Measurements from ENCODE around the gene CAMSAP2.
"Not testable (repeated sequence)": the region's sequence is repeated elsewhere in the genome, so short reads cannot be mapped to it uniquely, and the experiment has no call there.

Gene CAMSAP2

DNA sequence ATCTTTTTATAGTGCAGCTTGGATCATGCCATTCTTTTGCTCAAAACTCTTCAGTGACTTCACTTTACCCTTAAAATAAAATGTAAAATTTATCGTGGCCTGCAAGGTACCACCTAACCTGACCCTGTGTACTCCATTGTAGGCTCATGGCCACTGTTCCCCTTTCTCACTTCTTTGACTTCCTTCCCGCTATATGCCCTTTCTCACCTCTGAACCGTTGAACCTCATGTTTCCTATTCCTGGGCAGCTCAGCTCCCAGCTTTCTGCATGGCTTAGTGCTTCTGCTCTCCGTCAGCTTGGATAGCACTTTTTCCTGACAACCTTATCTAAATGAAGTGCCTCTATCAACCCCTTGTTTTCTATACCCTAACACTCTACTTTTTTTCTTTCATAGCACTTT is 73.0 kb downstream of the CAMSAP2 start:
- TF ChIP-seq, protein P1, sequence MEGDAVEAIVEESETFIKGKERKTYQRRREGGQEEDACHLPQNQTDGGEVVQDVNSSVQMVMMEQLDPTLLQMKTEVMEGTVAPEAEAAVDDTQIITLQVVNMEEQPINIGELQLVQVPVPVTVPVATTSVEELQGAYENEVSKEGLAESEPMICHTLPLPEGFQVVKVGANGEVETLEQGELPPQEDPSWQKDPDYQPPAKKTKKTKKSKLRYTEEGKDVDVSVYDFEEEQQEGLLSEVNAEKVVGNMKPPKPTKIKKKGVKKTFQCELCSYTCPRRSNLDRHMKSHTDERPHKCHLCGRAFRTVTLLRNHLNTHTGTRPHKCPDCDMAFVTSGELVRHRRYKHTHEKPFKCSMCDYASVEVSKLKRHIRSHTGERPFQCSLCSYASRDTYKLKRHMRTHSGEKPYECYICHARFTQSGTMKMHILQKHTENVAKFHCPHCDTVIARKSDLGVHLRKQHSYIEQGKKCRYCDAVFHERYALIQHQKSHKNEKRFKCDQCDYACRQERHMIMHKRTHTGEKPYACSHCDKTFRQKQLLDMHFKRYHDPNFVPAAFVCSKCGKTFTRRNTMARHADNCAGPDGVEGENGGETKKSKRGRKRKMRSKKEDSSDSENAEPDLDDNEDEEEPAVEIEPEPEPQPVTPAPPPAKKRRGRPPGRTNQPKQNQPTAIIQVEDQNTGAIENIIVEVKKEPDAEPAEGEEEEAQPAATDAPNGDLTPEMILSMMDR (IDR thresholded peaks at IDR 0.05), result no peak
- H3K36me3 ChIP-seq, result no peaks in the 10 kb centered on the region
- no peak overlapping the region for H3K4me3 ChIP-seq (ENCODE audit: low read depth in 1 of 2, low read length in 1 of 2)
- no peaks in the 10 kb centered on the region for H3K9me3 ChIP-seq
- no peak overlapping the region for H3K27ac ChIP-seq
- H3K4me1 ChIP-seq (ENCODE audit: control insufficient read depth in 1 of 2, insufficient read depth in 1 of 2, low read depth in 1 of 2, low read length in 1 of 2), result no peaks in the 10 kb centered on the region
- H3K27me3 ChIP-seq, result no peaks in the 10 kb centered on the region

DNA sequence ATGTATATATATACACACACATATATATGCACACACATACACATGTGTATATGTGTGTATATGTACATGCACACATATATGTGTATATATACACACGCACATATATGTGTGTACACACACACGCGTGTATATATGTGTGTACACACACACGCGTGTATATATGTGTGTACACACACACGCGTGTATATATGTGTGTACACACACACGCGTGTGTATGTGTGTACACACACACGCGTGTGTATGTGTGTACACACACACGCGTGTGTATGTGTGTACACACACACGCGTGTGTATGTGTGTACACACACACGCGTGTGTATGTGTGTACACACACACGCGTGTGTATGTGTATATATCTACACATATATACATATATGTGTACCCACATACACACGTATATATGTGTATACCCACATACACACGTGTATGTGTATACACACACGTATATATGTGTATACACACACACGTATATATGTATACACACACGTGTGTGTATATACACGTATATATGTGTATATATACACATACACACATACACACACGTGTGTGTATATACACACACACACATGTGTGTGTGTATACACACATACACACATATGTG is 78.0 kb downstream of the CAMSAP2 start:
- H3K9me3 ChIP-seq; H3K4me1 ChIP-seq (ENCODE audit: control insufficient read depth in 1 of 2, insufficient read depth in 1 of 2, low read depth in 1 of 2, low read length in 1 of 2); H3K36me3 ChIP-seq; H3K4me3 ChIP-seq (ENCODE audit: low read depth in 1 of 2, low read length in 1 of 2); H3K27me3 ChIP-seq; H3K27ac ChIP-seq: not testable (repeated sequence)

DNA sequence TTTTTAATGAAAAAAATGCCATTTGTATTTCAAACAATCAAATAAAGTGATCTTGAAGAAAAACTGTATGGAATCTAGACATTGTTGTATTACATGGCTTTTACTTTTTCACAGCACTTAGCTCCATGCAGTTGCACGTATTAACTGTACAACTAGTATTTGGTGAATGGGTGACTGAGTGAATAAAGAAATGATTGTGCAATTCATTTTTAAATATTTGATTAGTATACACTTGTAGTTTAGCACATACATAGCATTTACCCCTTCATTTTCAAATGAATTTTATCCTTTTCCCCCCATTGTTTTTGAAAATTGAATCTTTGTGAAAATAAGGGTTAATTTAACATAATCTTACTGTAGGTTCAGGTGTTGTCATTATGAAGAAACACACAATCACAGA is 79.6 kb downstream of the CAMSAP2 start:
- Histone ChIP-seq H3K9me3 (no peaks in the 10 kb centered on the region), H3K4me3 (ENCODE audit: low read depth in 1 of 2, low read length in 1 of 2) (no peak overlapping the region), H3K4me1 (ENCODE audit: control insufficient read depth in 1 of 2, insufficient read depth in 1 of 2, low read depth in 1 of 2, low read length in 1 of 2) (no peaks in the 10 kb centered on the region), H3K27me3 (no peaks in the 10 kb centered on the region), H3K27ac (no peak overlapping the region), H3K36me3 (no peaks in the 10 kb centered on the region)
- TF ChIP-seq, protein P1 (IDR thresholded peaks at IDR 0.05), result no peak

DNA sequence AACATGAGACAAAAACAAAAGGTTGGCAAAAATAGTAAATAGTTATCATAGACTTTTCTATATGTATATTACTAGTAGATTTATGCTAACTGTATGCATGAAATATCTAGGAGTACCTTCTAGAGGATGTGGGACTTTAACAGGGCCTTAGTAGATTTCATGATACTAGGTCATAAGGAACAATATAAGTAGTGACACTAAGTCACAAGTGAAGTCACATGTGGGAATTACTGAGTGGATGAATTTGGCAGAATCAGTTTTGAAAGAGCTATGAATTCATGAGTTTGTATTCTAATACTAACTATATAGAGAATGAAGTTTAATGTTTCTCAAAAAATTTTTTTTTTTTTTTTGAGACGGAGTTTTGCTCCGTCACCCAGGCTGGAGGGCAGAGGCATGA is 81.0 kb downstream of the CAMSAP2 start:
- Histone ChIP-seq H3K4me1 (ENCODE audit: control insufficient read depth in 1 of 2, insufficient read depth in 1 of 2, low read depth in 1 of 2, low read length in 1 of 2) (no peaks in the 10 kb centered on the region), H3K27me3 (no peaks in the 10 kb centered on the region), H3K27ac (no peak overlapping the region), H3K36me3 (no peaks in the 10 kb centered on the region), H3K4me3 (ENCODE audit: low read depth in 1 of 2, low read length in 1 of 2) (no peak overlapping the region), H3K9me3 (no peaks in the 10 kb centered on the region)
- TF ChIP-seq, protein P1 (IDR thresholded peaks at IDR 0.05), result no peak

DNA sequence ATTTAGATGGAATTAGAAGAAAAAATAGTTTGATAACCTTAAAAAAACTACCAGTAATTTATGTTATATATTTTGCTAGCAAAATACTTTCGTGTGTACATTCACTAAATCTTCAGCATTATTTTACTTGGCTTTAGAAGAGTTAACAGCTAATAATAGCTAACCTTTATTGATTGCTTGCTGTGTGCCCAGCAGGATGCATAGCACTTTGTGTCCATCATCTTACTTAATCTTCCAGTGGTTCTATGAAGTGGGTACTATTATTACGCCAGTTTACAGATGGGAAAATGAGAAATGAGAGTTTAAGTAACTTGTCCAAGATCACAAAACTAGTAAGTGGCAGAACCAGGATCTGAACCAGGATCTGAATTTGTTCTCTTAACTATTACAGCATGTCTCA is 92.4 kb downstream of the CAMSAP2 start:
- H3K36me3 ChIP-seq, result no peaks in the 10 kb centered on the region
- H3K4me3 ChIP-seq (ENCODE audit: low read depth in 1 of 2, low read length in 1 of 2), result no peak overlapping the region
- TF ChIP-seq, protein P1 (IDR thresholded peaks at IDR 0.05), result no peak
- H3K27me3 ChIP-seq, result no peaks in the 10 kb centered on the region
- no peak overlapping the region for H3K27ac ChIP-seq
- H3K9me3 ChIP-seq, result no peaks in the 10 kb centered on the region
- H3K4me1 ChIP-seq (ENCODE audit: control insufficient read depth in 1 of 2, insufficient read depth in 1 of 2, low read depth in 1 of 2, low read length in 1 of 2), result no peaks in the 10 kb centered on the region

DNA sequence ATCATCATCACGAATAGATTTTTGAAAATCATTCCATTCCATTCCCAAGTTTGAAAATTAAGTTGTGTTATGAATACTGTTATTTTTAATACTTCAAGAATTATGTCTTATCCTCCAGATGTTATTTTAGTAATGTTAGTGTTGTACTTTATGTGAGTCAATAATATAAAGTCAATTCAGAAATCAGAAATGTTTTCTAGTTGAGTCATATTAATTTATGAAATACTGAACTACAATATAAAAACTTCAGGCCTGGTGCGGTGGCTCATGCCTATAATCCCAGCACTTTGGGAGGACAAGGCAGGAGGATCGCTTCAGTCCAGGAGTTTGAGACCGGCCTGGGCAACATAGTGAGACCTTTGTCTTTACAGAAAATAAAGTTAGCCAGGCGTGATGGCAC is 95.7 kb downstream of the CAMSAP2 start:
- Histone ChIP-seq H3K4me1 (ENCODE audit: control insufficient read depth in 1 of 2, insufficient read depth in 1 of 2, low read depth in 1 of 2, low read length in 1 of 2) (no peaks in the 10 kb centered on the region), H3K9me3 (no peaks in the 10 kb centered on the region), H3K4me3 (ENCODE audit: low read depth in 1 of 2, low read length in 1 of 2) (no peak overlapping the region), H3K27me3 (no peaks in the 10 kb centered on the region), H3K27ac (no peak overlapping the region), H3K36me3 (no peaks in the 10 kb centered on the region)
- TF ChIP-seq, protein P1 (IDR thresholded peaks at IDR 0.05), result no peak

All from neutrophil (primary cell).